Thymus (tissue), 11 donors: ENCODE measurements around the gene GAPDHS. TPM values are rescaled to one million over a fixed set of nuclear protein-coding genes. Genes with fewer than 3 reads are reported as not detected.

Source experiments
- DNase-seq, 9 donors: peaks; one replicate each; pipeline ENCODE4 v3.0.0-alpha.2; 2013; ENCODE audit warnings: low spot score in 9 of 9, low read depth in 6 of 9, missing footprints in 1 of 9
- H3K27ac ChIP-seq, 2 donors: one replicate each; pipeline ENCODE4 v1.5.1; 2013; ENCODE audit warnings: control low read depth in 1 of 2, low read depth in 1 of 2, low read length in 1 of 2, mild to moderate bottlenecking in 1 of 2, moderate library complexity in 1 of 2
- H3K27me3 ChIP-seq, 2 donors: one replicate each; pipeline ENCODE4 v1.5.1; 2013; ENCODE audit warnings: low read length in 1 of 2; ENCODE audit not compliant: control insufficient read depth in 2 of 2, insufficient read depth in 1 of 2
- H3K36me3 ChIP-seq, 2 donors: one replicate each; pipeline ENCODE4 v1.5.1; 2013; ENCODE audit warnings: low read length in 1 of 2, mild to moderate bottlenecking in 1 of 2, moderate library complexity in 1 of 2; ENCODE audit not compliant: control insufficient read depth in 2 of 2, insufficient read depth in 2 of 2
- H3K4me1 ChIP-seq, 2 donors: one replicate each; pipeline ENCODE4 v1.5.1; 2013; ENCODE audit warnings: low read length in 2 of 2; ENCODE audit not compliant: control insufficient read depth in 2 of 2, insufficient read depth in 2 of 2
- H3K4me3 ChIP-seq, 2 donors: one replicate each; pipeline ENCODE4 v1.5.1; 2013; ENCODE audit warnings: low read length in 2 of 2, control low read depth in 1 of 2, mild to moderate bottlenecking in 1 of 2
- H3K9me3 ChIP-seq, 2 donors: one replicate each; pipeline ENCODE4 v1.5.1; 2013; ENCODE audit warnings: low read length in 1 of 2, mild to moderate bottlenecking in 1 of 2; ENCODE audit not compliant: control insufficient read depth in 2 of 2, insufficient read depth in 1 of 2
- WGBS: extraction: QIAGEN DNeasy Blood & Tissue Kit; methylation state at CpG from one replicate; pipeline ENCODE4 v1.1.7; 2013; 5-methylcytosine and 5-hydroxymethylcytosine counted together
- polyA plus RNA-seq: library from polyadenylated mRNA; stranded (reverse); fragments of 200-250 nt; gene quantifications from one replicate; pipeline ENCODE4 v1.2.3, GENCODE V29; 2013
- total RNA-seq: library from RNA; stranded (reverse); fragments of 120-200 nt; gene quantifications from one replicate; pipeline ENCODE4 v1.2.4, GENCODE V29; 2013
- donor health status: healthy.

GAPDHS gene
- total and polyA plus RNA-seq, 2 donors: 0.16 to 0.19 TPM

DNA sequence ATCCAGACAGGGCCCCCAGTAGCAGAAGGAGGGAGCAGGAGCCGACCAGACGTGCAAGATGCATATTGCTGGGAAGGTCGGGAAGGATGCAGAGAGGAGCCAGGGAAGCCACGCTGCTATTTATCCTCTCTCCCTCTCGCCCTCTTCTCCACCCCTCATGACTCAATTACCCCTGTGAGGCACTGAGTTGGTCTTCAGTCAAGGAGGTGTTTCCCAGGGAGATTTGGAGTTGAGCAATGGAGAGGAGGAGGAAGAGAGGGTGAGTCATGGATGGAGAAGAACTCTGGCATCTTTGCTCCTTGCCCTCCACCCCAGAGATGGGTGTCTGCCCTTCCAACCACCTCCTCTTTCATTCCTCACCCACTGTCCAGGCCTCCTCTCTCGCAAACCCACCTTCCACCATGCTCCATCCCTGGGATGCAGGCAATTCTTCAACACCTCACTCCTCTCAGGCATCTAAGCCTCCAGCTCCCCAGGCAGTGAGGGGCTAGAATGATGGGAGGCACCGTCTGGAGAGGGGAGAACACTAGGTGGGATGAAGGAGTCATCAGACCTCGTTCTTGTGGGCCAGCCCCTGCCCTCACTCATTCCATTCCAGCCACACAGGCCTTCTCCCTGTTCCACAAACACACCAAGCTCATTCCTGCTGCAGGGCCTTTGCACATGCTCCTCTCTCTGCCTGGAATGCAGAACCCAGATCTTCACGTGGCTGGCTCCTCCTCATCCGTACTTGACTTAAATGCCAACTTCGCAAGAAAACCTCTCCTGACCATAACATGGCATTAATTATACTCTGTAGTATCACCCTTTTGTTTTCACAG lies 4.8 kb upstream of the GAPDHS start, which contains the start of gene SBSN:
Gene SBSN (minus strand): TSS at position 94 of the 821 bp plus-strand sequence. CDS start 30 bp downstream, at position 64.
- H3K4me1 ChIP-seq: peaks cover 0 to 1% of the 10 kb centered on the region in 2 donors
- no peak within 1 kb of the TSS for H3K4me3 ChIP-seq
- no peak within 1 kb of the TSS for H3K27ac ChIP-seq
- WGBS: 92% methylated on average over 11 of the region's 11 CpGs
- no peaks in the 10 kb centered on the region for H3K9me3 ChIP-seq
- no peaks in the 10 kb centered on the region for H3K36me3 ChIP-seq
- H3K27me3 ChIP-seq: peaks cover 0 to 55% of the 10 kb centered on the region in 2 donors
- no peak for DNase-seq

DNA sequence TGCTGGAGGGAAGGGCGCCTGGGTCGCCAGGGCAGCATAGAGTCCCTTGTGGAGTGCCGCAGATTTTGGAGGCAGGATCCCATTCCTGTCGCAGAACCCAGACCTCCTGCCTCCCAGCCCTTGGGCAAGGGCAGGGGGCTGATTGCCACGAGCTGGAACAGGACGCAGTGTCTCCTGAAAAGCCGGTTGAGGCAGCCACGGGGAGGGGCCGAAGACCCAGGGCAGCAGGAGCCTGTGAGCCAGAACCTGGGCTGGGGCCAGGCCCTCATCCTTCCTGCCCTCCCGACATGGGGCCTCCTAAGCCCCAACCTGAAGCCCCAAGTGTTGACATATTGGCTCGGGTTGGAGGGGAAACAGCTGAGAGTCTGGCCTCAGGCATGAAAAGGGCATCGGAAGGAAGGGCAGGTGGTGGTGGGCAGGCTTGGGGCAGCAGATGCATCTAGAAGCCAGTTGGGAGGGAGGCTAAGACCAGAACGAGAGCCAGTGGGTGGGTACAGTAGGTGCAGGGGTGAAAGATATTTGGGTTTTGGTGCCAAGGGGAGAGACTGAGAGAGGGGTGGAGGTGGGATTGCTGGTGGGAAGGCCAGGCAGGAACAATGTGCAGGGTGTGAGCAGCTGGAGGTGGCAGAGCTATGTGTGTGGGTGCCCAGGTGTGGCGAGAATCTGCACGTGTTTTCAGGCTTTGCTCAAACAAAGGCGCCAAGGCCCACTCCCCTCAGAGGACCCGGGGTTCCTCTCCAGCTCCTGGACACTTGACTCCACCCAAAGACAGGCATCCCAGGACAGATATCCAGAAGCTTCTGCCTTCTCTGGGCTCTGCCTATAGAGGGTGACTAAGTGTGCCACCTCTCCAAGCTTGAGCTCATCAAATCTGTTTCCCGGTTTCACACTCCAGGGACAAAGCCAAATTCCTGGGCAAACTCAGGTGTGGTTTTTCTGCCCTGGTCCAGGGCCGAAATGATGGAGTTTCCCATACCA lies 3.7 kb upstream of the GAPDHS start:
- H3K36me3 ChIP-seq: no peaks in the 10 kb centered on the region
- H3K9me3 ChIP-seq: no peaks in the 10 kb centered on the region
- H3K27ac ChIP-seq: no peak overlapping the region
- no peak overlapping the region for H3K4me3 ChIP-seq
- no peak for DNase-seq
- H3K4me1 ChIP-seq: peaks cover 6 to 9% of the 10 kb centered on the region in 2 donors
- 39% methylated on average over 19 of the region's 19 CpGs for WGBS
- H3K27me3 ChIP-seq: peaks cover 0 to 58% of the 10 kb centered on the region in 2 donors

DNA sequence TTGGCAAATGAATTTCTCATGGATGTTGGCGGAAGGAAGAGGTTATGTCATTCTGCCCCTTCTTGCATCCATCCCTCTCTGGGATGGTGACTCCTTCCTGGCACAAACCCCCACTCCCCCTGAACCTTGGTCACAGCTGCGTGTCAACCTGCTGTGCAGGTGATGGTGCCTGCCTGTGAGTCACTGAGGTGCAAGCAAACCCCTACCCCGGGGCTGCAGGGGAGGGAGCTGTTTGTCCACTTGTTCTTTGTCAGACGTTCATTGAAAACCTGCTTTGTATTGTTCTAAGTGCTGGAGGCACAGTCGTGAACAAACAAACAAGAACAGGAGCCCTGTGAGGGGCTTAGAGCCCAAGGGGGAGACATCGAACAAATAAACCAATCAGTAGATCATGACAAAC lies 2.0 kb upstream of the GAPDHS start:
- Histone ChIP-seq H3K27ac (no peak overlapping the region), H3K27me3 (peaks cover 0 to 54% of the 10 kb centered on the region in 2 donors)
- 77% methylated on average over 6 of the region's 6 CpGs for WGBS

DNA sequence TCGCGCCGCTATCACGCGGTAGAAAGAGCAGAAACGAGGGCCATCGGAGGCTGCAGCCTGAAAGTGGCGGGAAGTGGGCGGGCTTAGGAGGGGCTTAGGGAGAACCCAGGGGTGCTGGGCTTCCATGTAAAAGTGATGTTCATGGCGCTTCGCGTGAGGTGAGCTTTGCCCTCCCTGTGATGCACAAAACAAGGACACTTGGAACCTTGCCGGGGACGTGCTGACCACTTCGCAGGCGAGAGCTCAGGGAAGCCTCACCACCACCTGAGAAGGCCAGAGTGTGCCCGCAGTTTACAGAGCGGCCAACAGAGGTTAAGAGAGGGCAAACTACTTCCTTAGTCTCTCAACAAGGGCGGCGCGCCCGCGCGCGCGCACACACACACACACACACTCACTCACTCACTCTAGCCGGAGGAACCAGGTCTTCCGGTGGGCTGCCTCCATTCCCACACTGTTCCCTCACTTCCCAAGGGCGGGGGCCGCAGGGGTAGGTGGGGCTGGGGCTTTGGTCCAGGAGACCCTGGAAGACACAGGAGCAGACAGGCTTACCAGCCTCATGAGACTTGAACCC lies 651 bp downstream of the GAPDHS start:
- no peak overlapping the region for H3K27ac ChIP-seq
- H3K27me3 ChIP-seq: peaks cover 0 to 50% of the 10 kb centered on the region in 2 donors
- H3K4me1 ChIP-seq: peaks cover 6 to 9% of the 10 kb centered on the region in 2 donors
- no peaks in the 10 kb centered on the region for H3K36me3 ChIP-seq
- DNase-seq: peak in 4 of 9 donors; percentile 21 to 64 (median 36)
- H3K9me3 ChIP-seq: no peaks in the 10 kb centered on the region
- peak overlapping the region; percentile 13 to 24 for H3K4me3 ChIP-seq
- WGBS: 2% methylated on average over 30 of the region's 30 CpGs

More for the DNA sequence above, 2.0 kb upstream of the GAPDHS start:
- DNase-seq: no peak
- no peak overlapping the region for H3K4me3 ChIP-seq
- no peaks in the 10 kb centered on the region for H3K9me3 ChIP-seq
- no peaks in the 10 kb centered on the region for H3K36me3 ChIP-seq
- peaks cover 6 to 9% of the 10 kb centered on the region in 2 donors for H3K4me1 ChIP-seq

DNA sequence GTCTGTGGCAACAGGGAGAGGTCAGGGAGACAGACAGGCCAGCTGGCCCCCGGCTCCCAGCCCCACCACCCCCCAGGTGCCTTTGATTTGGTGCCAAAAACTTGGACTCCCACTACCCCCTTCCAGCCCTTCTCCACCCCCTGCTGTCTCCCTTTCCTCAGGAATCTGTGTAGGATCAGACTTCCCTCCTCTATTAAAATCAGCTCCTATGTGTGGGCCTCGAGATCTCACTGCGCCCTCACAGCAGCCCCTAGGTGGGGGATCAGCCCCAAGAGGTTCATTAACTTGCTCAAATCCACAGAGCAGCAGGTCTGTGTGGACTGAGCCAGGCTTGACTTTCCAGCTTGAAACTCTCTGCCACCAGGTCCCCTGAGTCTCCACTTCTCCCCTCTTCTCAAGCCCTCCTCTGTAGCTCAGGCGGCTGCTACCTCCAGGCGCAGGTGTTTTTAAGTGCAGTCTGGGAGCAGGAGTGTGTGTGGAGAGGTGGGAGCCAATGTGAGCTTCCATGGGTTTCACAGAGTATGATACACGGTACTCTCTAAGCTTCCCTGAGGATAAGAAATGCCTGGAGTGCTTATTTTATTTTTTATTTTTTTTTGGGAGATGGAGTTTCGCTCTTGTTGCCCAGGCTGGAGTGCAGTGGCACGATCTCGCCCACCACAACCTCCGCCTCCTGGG lies 1.7 kb downstream of the GAPDHS start:
- H3K27ac ChIP-seq: no peak overlapping the region
- H3K4me1 ChIP-seq: peaks cover 6 to 12% of the 10 kb centered on the region in 2 donors
- H3K9me3 ChIP-seq: no peaks in the 10 kb centered on the region
- no peak overlapping the region for H3K4me3 ChIP-seq
- WGBS: 92% methylated on average over 10 of the region's 10 CpGs
- no peak for DNase-seq
- peaks cover 0 to 39% of the 10 kb centered on the region in 2 donors for H3K27me3 ChIP-seq
- no peaks in the 10 kb centered on the region for H3K36me3 ChIP-seq

- Histone ChIP-seq H3K27ac (no peak overlapping the region), H3K4me1 (peaks cover 0 to 4% of the 10 kb centered on the region in 2 donors), H3K9me3 (no peaks in the 10 kb centered on the region), H3K4me3 (no peak overlapping the region), H3K27me3 (peaks cover 0 to 8% of the 10 kb centered on the region in 2 donors), H3K36me3 (no peaks in the 10 kb centered on the region)
- 93% methylated on average over 6 of the region's 6 CpGs for WGBS
- no peak for DNase-seq
These were observed 6.1 kb downstream of the GAPDHS start for GRCh38 chr19:35539314-35539713.

GRCh38 chr19:35539850-35540249 lies 6.6 kb downstream of the GAPDHS start:
- H3K27me3 ChIP-seq: peaks cover 0 to 3% of the 10 kb centered on the region in 2 donors
- DNase-seq: no peak
- H3K36me3 ChIP-seq: no peaks in the 10 kb centered on the region
- no peak overlapping the region for H3K27ac ChIP-seq
- H3K4me1 ChIP-seq: peaks cover 0 to 8% of the 10 kb centered on the region in 2 donors
- H3K9me3 ChIP-seq: no peaks in the 10 kb centered on the region
- no peak overlapping the region for H3K4me3 ChIP-seq
- WGBS: 97% methylated on average over 12 of the region's 12 CpGs

- Histone ChIP-seq H3K27me3 (no peaks in the 10 kb centered on the region), H3K27ac (no peak overlapping the region), H3K4me1 (peaks cover 0 to 10% of the 10 kb centered on the region in 2 donors), H3K4me3 (no peak overlapping the region), H3K9me3 (no peaks in the 10 kb centered on the region), H3K36me3 (no peaks in the 10 kb centered on the region)
- no peak for DNase-seq
- 65% methylated on average over 7 of the region's 7 CpGs for WGBS
These were observed 7.2 kb downstream of the GAPDHS start for GRCh38 chr19:35540356-35540927.
